ENCODE data around the gene DUSP6.
A peak's percentile ranks its signal among the peaks of the same experiment; 100 is the strongest.

Gene DUSP6, protein sequence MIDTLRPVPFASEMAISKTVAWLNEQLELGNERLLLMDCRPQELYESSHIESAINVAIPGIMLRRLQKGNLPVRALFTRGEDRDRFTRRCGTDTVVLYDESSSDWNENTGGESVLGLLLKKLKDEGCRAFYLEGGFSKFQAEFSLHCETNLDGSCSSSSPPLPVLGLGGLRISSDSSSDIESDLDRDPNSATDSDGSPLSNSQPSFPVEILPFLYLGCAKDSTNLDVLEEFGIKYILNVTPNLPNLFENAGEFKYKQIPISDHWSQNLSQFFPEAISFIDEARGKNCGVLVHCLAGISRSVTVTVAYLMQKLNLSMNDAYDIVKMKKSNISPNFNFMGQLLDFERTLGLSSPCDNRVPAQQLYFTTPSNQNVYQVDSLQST

DNA sequence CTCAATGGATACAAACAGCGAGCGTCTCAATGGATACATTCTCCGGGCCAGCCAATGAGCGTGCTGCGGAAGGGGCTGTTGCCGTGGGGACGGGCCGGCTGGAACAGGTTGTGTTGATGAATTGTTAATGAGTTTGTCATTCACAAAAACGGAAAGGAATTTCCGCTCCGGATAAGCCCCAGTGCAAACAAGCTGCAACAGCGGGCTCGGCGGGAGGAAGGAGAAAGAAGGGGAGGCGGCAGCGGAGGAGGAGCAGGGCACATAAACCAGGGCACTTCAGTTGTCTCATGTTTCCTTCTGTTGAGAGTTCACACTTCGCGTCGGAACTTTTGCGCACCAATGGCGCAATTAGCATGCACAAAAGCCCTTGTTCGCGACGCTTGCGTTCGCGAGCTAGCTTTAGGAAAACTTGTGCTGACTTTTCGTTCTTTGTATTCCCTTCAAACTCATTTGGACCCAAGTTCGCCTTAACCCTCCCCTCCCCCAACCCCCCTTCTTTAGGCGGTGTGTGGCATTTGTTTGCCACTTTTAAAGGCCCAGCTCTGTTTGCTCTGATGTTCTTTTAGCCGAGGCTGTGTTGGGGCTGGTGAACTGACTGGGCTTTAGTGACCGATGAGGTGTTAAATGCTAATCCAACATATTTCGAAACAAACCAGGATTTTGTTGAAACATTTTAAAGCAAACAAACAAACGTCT, at the start of gene DUSP6:
Gene DUSP6, minus strand, starts transcription at position 10 of the 696 bp plus-strand sequence. CDS start 462 bp downstream, outside the sequence.
- TF ChIP-seq RAD21 (IDR thresholded peaks at IDR 0.05; ENCODE audit: low read depth) (peak; percentile 27; the same call in 1 of the 2 replicates), ZBTB7A (IDR thresholded peaks at IDR 0.05; ENCODE audit: low read depth) (no peak), EGR1 (IDR thresholded peaks at IDR 0.05) (peak; percentile 66), TEAD4 (IDR thresholded peaks at IDR 0.05) (peak; percentile 91), NFIC (IDR thresholded peaks at IDR 0.05) (peak; percentile 77), CEBPB (IDR thresholded peaks at IDR 0.05) (peak; percentile 74), EP300 (IDR thresholded peaks at IDR 0.05; ENCODE audit: borderline replicate concordance) (peak; percentile 96), FOXM1 (IDR thresholded peaks at IDR 0.05; ENCODE audit: borderline replicate concordance, low read depth) (peak; percentile 92), YY1 (IDR thresholded peaks at IDR 0.05; ENCODE audit: low read depth) (peak; percentile 71), TCF12 (IDR thresholded peaks at IDR 0.05; ENCODE audit: low read depth) (peak; percentile 96), CREB1 (IDR thresholded peaks at IDR 0.05; ENCODE audit: low read depth) (0 out of 2 replicates have a peak, but pooled peaks have one; percentile 19), TAF1 (IDR thresholded peaks at IDR 0.05; ENCODE audit: low read depth) (peak; percentile 39; the same call in 1 of the 2 replicates)
- TF ChIP-seq, protein P1, sequence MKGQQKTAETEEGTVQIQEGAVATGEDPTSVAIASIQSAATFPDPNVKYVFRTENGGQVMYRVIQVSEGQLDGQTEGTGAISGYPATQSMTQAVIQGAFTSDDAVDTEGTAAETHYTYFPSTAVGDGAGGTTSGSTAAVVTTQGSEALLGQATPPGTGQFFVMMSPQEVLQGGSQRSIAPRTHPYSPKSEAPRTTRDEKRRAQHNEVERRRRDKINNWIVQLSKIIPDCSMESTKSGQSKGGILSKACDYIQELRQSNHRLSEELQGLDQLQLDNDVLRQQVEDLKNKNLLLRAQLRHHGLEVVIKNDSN (IDR thresholded peaks at IDR 0.05) = peak; percentile 68; the same call in 1 of the 2 replicates
- TF ChIP-seq, protein P2, sequence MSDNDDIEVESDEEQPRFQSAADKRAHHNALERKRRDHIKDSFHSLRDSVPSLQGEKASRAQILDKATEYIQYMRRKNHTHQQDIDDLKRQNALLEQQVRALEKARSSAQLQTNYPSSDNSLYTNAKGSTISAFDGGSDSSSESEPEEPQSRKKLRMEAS (IDR thresholded peaks at IDR 0.05) = peak; percentile 97
- TF ChIP-seq, protein P3, sequence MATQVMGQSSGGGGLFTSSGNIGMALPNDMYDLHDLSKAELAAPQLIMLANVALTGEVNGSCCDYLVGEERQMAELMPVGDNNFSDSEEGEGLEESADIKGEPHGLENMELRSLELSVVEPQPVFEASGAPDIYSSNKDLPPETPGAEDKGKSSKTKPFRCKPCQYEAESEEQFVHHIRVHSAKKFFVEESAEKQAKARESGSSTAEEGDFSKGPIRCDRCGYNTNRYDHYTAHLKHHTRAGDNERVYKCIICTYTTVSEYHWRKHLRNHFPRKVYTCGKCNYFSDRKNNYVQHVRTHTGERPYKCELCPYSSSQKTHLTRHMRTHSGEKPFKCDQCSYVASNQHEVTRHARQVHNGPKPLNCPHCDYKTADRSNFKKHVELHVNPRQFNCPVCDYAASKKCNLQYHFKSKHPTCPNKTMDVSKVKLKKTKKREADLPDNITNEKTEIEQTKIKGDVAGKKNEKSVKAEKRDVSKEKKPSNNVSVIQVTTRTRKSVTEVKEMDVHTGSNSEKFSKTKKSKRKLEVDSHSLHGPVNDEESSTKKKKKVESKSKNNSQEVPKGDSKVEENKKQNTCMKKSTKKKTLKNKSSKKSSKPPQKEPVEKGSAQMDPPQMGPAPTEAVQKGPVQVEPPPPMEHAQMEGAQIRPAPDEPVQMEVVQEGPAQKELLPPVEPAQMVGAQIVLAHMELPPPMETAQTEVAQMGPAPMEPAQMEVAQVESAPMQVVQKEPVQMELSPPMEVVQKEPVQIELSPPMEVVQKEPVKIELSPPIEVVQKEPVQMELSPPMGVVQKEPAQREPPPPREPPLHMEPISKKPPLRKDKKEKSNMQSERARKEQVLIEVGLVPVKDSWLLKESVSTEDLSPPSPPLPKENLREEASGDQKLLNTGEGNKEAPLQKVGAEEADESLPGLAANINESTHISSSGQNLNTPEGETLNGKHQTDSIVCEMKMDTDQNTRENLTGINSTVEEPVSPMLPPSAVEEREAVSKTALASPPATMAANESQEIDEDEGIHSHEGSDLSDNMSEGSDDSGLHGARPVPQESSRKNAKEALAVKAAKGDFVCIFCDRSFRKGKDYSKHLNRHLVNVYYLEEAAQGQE (IDR thresholded peaks at IDR 0.05; ENCODE audit: low read depth) = no peak

DNA sequence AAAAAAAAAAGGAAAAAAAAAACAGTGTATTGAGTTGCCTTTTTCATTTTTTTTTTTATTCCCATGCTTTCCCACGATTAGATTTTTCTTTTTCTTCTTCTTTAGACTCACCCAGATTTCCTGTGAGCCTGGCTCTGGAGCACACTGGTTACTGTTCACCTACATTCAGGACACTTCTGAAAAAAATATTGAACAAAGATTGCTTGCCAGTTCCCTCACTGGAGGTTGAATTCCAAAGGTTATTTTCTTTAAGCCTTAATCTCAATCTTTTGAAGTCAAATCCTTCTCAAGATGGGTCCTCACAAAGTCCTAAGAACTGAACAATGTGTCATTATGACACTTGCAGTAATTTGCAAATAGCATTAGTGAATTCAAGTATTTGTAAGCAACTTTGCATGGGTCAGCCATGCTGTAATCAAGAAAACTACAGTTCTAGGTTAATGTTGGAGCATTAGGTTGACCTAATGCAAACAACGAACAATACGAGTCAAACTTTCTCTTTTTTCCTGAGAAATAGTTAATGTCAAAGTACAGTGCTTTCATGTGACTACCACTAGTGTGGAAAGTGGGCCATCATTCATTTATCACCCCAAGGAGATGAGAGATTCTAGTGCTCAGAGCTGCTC, 49.2 kb upstream of the DUSP6 start:
- TF ChIP-seq, protein P2 (IDR thresholded peaks at IDR 0.05) = no peak
- TF ChIP-seq, protein P3 (IDR thresholded peaks at IDR 0.05; ENCODE audit: low read depth) = no peak
- TF ChIP-seq CREB1 (IDR thresholded peaks at IDR 0.05; ENCODE audit: low read depth) = no peak
- TF ChIP-seq, protein P1 (IDR thresholded peaks at IDR 0.05) = no peak
- no peak for TF ChIP-seq ZBTB7A (IDR thresholded peaks at IDR 0.05; ENCODE audit: low read depth)
- TF ChIP-seq TCF12 (IDR thresholded peaks at IDR 0.05; ENCODE audit: low read depth) = no peak
- TF ChIP-seq EP300 (IDR thresholded peaks at IDR 0.05; ENCODE audit: borderline replicate concordance) = no peak
- no peak for TF ChIP-seq EGR1 (IDR thresholded peaks at IDR 0.05)
- TF ChIP-seq NFIC (IDR thresholded peaks at IDR 0.05) = no peak
- TF ChIP-seq CEBPB (IDR thresholded peaks at IDR 0.05) = no peak
- TF ChIP-seq TAF1 (IDR thresholded peaks at IDR 0.05; ENCODE audit: low read depth) = no peak
- no peak for TF ChIP-seq YY1 (IDR thresholded peaks at IDR 0.05; ENCODE audit: low read depth)
- no peak for TF ChIP-seq TEAD4 (IDR thresholded peaks at IDR 0.05)

DNA sequence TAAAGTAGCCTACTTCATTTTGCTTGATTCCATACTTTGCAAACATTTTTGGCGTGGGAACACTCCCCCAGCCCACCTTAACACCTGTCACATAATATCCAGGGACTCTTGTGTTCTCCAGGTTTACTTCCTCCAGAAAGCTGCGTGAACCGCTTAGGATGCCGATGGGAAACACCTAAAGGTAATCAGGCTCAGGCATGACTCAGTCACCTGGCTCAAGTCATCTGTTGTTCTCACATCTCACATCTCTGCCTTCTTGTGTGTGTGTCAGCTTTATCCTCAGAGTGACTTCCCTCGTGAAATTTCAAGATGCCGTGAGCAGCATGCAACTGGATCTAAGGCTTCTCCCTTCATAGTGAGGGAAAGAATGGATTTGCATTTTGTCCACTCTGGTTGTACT, 48.1 kb upstream of the DUSP6 start:
- TF ChIP-seq, protein P2 (IDR thresholded peaks at IDR 0.05) = no peak
- no peak for TF ChIP-seq YY1 (IDR thresholded peaks at IDR 0.05; ENCODE audit: low read depth)
- no peak for TF ChIP-seq EP300 (IDR thresholded peaks at IDR 0.05; ENCODE audit: borderline replicate concordance)
- no peak for TF ChIP-seq EGR1 (IDR thresholded peaks at IDR 0.05)
- no peak for TF ChIP-seq CEBPB (IDR thresholded peaks at IDR 0.05)
- TF ChIP-seq RAD21 (IDR thresholded peaks at IDR 0.05; ENCODE audit: low read depth) = no peak
- TF ChIP-seq ZBTB7A (IDR thresholded peaks at IDR 0.05; ENCODE audit: low read depth) = no peak
- TF ChIP-seq CREB1 (IDR thresholded peaks at IDR 0.05; ENCODE audit: low read depth) = no peak
- TF ChIP-seq TAF1 (IDR thresholded peaks at IDR 0.05; ENCODE audit: low read depth) = no peak
- no peak for TF ChIP-seq NFIC (IDR thresholded peaks at IDR 0.05)
- TF ChIP-seq, protein P3 (IDR thresholded peaks at IDR 0.05; ENCODE audit: low read depth) = no peak
- TF ChIP-seq TCF12 (IDR thresholded peaks at IDR 0.05; ENCODE audit: low read depth) = no peak
- no peak for TF ChIP-seq FOXM1 (IDR thresholded peaks at IDR 0.05; ENCODE audit: borderline replicate concordance, low read depth)
- TF ChIP-seq TEAD4 (IDR thresholded peaks at IDR 0.05) = no peak
- TF ChIP-seq, protein P1 (IDR thresholded peaks at IDR 0.05) = no peak
